DOHH2 (cell line): Measurements from ENCODE around the gene GRIA2.

Experiments used
- EZH2phosphoT487 ChIP-seq: fragments of 200-600 bp; sonication (generic); IDR thresholded peaks from 2 replicates; pipeline ENCODE4 v1.6.1; 2017; ENCODE audit warnings: borderline replicate concordance, mild to moderate bottlenecking, antibody characterized with exemption, low read length, moderate library complexity, mixed read lengths
- TF ChIP-seq, protein P1 (sequence below): fragments of 200-600 bp; sonication (generic); IDR thresholded peaks from one replicate; pipeline ENCODE4 v1.5.1; 2014; ENCODE audit warnings: antibody characterized with exemption, mild to moderate bottlenecking, low read depth, low read length; ENCODE audit not compliant: poor library complexity, severe bottlenecking

DNA sequence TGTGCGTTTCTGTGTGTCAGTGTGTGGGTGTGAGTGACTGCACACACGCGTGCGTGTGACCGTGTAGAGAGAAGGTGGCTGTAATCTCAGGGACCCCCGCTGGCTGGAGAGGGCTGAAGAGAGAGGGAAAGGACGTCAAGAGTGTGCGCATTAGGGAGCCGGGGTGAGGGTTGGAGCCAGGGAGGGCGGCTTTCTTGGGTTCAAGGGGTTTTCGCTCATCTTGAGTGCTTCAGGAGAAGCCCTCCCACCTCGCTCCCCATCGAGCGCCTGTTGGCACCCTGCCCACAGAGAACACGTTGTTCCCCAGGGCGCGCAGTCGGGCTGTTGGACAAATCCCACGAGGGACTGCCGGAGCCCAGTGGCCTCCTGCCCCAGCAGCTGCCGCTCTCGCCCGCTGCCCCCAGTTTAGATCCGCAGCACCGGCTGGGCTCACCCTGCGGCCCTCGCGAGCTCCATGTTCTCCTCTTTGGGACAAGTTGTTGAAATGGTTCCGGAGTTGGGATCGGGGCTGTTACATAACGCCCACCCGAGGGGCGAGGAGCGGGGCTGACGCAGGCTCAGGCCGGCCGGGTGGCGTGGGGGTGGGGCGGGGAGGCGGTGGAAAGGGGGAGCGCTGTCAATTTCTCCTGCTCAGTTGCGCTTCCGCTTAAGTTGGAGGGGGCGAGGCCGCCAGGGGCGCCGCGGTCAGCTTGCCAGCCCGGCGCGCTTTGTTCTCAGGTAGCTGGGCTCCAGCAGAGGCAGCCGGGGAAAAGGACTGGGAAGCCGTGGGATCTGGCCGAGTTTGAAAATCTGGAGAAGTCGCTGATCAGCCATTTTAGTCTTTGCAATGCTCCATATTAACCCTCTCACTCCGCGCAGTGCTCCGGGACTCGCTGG lies 1.6 kb downstream of the GRIA2 start:
- TF ChIP-seq, protein P1, sequence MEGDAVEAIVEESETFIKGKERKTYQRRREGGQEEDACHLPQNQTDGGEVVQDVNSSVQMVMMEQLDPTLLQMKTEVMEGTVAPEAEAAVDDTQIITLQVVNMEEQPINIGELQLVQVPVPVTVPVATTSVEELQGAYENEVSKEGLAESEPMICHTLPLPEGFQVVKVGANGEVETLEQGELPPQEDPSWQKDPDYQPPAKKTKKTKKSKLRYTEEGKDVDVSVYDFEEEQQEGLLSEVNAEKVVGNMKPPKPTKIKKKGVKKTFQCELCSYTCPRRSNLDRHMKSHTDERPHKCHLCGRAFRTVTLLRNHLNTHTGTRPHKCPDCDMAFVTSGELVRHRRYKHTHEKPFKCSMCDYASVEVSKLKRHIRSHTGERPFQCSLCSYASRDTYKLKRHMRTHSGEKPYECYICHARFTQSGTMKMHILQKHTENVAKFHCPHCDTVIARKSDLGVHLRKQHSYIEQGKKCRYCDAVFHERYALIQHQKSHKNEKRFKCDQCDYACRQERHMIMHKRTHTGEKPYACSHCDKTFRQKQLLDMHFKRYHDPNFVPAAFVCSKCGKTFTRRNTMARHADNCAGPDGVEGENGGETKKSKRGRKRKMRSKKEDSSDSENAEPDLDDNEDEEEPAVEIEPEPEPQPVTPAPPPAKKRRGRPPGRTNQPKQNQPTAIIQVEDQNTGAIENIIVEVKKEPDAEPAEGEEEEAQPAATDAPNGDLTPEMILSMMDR: no peak
- no peak for TF ChIP-seq EZH2phosphoT487
